Ishikawa (cell line): ENCODE measurements around the gene ERVW-1.

Experiments
- CEBPB ChIP-seq: IDR thresholded peaks from 2 replicates; pipeline ENCODE4 v1.6.1; 2012
- CREB1 ChIP-seq: IDR thresholded peaks from 2 replicates; pipeline ENCODE4 v1.6.1; 2012; ENCODE audit warnings: low read depth
- EGR1 ChIP-seq: IDR thresholded peaks from 2 replicates; pipeline ENCODE4 v1.6.1; 2012
- EP300 ChIP-seq: IDR thresholded peaks from 2 replicates; pipeline ENCODE4 v1.6.1; 2012; ENCODE audit warnings: borderline replicate concordance
- FOXM1 ChIP-seq: IDR thresholded peaks from 2 replicates; pipeline ENCODE4 v1.6.1; 2012; ENCODE audit warnings: low read depth, borderline replicate concordance
- NFIC ChIP-seq: IDR thresholded peaks from 2 replicates; pipeline ENCODE4 v1.6.1; 2012
- RAD21 ChIP-seq: IDR thresholded peaks from 2 replicates; pipeline ENCODE4 v1.6.1; 2012; ENCODE audit warnings: low read depth
- REST ChIP-seq: IDR thresholded peaks from 2 replicates; pipeline ENCODE4 v1.6.1; 2012; ENCODE audit warnings: low read depth, mild to moderate bottlenecking
- TAF1 ChIP-seq: IDR thresholded peaks from 2 replicates; pipeline ENCODE4 v1.6.1; 2012; ENCODE audit warnings: low read depth, mild to moderate bottlenecking
- TCF12 ChIP-seq: IDR thresholded peaks from 2 replicates; pipeline ENCODE4 v1.6.1; 2012; ENCODE audit warnings: low read depth
- TEAD4 ChIP-seq: IDR thresholded peaks from 2 replicates; pipeline ENCODE4 v1.6.1; 2012
- USF1 ChIP-seq: IDR thresholded peaks from 2 replicates; pipeline ENCODE4 v1.6.1; 2012
- YY1 ChIP-seq: IDR thresholded peaks from 2 replicates; pipeline ENCODE4 v1.6.1; 2012; ENCODE audit warnings: low read depth
- ZBTB7A ChIP-seq: IDR thresholded peaks from 2 replicates; pipeline ENCODE4 v1.6.1; 2012; ENCODE audit warnings: low read depth
- TF ChIP-seq, protein P1 (sequence below): IDR thresholded peaks from 2 replicates; pipeline ENCODE4 v1.6.1; 2012

The ERVW-1 gene

DNA sequence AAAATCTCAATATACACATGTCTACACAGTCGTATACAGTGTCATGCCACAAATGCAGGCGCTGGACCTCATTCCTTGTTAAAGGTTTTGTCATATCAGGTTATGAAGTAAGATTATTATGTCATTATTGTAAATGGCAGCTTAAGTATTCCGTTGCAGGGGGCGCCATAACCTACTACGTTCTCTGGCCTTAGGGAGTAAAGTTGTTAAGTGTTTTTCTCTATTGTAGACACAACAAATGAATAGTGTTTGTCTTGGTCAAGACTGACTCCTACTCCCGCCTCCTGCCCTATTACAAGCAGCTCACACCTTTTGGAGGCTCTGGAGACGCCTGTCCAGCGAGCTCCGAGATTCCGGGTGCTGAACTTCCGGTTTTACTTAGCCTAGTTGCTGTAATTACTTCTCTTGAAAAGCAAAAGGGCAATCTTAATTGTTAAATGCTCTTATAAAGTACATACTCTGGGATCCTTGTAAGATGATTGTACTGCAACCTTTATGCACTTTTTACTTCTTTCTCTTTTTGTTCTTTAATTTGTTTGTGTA lies 29.5 kb downstream of the ERVW-1 start:
- TF ChIP-seq CREB1 (peak; percentile 64; the same call in 1 of the 2 replicates), EGR1 (no peak)

DNA sequence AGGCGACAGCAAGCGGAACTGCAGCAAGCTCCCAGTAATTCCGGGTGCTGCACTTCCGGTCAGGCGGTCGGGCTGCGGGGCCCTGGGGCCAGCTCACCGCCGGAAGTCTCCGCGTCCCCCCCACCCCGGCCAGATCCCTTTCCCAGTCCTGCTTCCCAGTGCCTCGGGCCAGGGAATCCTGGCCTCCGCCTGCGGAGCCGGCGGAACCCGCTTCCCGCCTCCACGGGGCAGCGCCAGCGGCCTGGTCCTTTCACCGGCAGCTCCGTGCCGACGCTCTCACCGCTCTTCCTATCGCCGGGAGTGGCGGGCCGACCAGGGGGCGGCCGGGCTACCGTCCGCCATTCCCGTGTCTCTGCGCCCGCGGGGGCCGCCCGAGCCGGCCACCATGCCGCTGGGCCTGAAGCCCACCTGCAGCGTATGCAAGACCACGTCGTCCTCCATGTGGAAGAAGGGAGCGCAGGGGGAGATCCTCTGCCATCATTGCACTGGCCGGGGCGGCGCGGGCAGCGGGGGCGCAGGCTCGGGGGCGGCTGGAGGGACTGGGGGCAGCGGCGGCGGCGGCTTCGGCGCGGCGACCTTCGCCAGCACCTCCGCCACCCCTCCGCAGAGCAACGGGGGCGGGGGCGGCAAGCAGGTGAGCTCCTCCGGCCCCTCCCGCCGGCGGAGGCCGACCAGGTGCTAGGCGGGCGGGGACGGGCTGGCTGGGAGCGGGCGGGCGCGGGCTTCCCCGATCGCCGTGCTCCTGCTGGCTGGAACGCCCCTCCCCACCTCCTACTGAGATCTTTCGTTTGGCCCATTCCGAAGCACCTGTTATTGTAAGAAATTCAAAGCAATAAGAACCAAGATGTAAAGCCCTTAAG lies 30.2 kb downstream of the ERVW-1 start, which contains the start of gene GATAD1:
Gene GATAD1, plus strand, starts transcription at position 138 of the 860 bp plus-strand sequence. Its CDS starts 248 bp downstream, at position 386.
- TF ChIP-seq ZBTB7A (no peak), RAD21 (no peak), TAF1 (peak; percentile 95), USF1 (peak; percentile 91), NFIC (no peak), FOXM1 (no peak; the same call in 1 of the 2 replicates), YY1 (peak; percentile 79), EP300 (no peak), REST (no peak), CEBPB (no peak; the same call in 1 of the 2 replicates), CREB1 (0 out of 2 replicates have a peak, but pooled peaks have one; percentile 15), TEAD4 (peak; percentile 26; the same call in 1 of the 2 replicates), EGR1 (peak; percentile 10; the same call in 1 of the 2 replicates), TCF12 (peak; percentile 64; the same call in 1 of the 2 replicates)
- TF ChIP-seq, protein P1, sequence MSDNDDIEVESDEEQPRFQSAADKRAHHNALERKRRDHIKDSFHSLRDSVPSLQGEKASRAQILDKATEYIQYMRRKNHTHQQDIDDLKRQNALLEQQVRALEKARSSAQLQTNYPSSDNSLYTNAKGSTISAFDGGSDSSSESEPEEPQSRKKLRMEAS: peak; percentile 54

GRCh38 chr7:92446869-92447344 lies 30.8 kb downstream of the ERVW-1 start:
- no peak for TF ChIP-seq ZBTB7A
- TF ChIP-seq, protein P1: no peak
- TF ChIP-seq EP300: no peak
- no peak for TF ChIP-seq TCF12
- TF ChIP-seq USF1: no peak
- no peak for TF ChIP-seq FOXM1
- no peak for TF ChIP-seq YY1
- peak; percentile 90 for TF ChIP-seq RAD21

- TF ChIP-seq CEBPB (no peak), RAD21 (no peak), NFIC (no peak), REST (no peak), EP300 (no peak), TCF12 (no peak)
Measured at GRCh38 chr7:92437956-92438491, 39.7 kb downstream of the ERVW-1 start.

GRCh38 chr7:92436612-92437445 lies 40.9 kb downstream of the ERVW-1 start:
- TF ChIP-seq, protein P1: no peak
- TF ChIP-seq REST (no peak), ZBTB7A (no peak), FOXM1 (no peak)
